ENCODE measurements around the gene RESP18. TPM values are rescaled to one million over a fixed set of nuclear protein-coding genes. Genes with fewer than 3 reads are reported as not detected.

The RESP18 gene
- total RNA-seq, 1 experiment from 2014 or later, result not detected

GRCh38 chr2:219362524-219363164 lies 30.1 kb upstream of the RESP18 start:
- Histone ChIP-seq H3K27me3 (ENCODE audit: insufficient read depth, low read length) (no peaks in the 10 kb centered on the region), H3K36me3 (ENCODE audit: control insufficient read depth in 1 of 2, insufficient read depth in 2 of 2, low read length in 2 of 2) (no peaks in the 10 kb centered on the region), H4K20me1 (ENCODE audit: insufficient read depth) (no peaks in the 10 kb centered on the region), H3K79me2 (ENCODE audit: insufficient read depth, low read length) (no peaks in the 10 kb centered on the region), H3K4me1 (ENCODE audit: control insufficient read depth in 1 of 2, insufficient read depth in 2 of 2, low read length in 2 of 2) (peaks cover 8 to 16% of the 10 kb centered on the region in 2 experiments; a peak in 3 of 4 replicates), H2AFZ (ENCODE audit: low read depth, low read length, poor library complexity, severe bottlenecking) (peak overlapping the region; percentile 61), H3K9me2 (ENCODE audit: insufficient read depth) (no peaks in the 10 kb centered on the region), H3K4me2 (ENCODE audit: low read length) (peak overlapping the region; percentile 64), H3K27ac (ENCODE audit: low read depth, low read length) (no peak overlapping the region), H3K4me3 (replicated peaks in 1 of 2; ENCODE audit: low read depth in 1 of 2, low read length in 2 of 2) (peak overlapping the region in 1 of 2 experiments; percentile 18; a peak in 1 of 4 replicates), H3K9ac (ENCODE audit: low read length) (no peak overlapping the region), H3K9me3 (ENCODE audit: control insufficient read depth in 1 of 2, insufficient read depth in 1 of 2, low read depth in 1 of 2, low read length in 2 of 2) (no peaks in the 10 kb centered on the region)
- DNase-seq (ENCODE audit: low read depth, low spot score) (no peak), ATAC-seq (peak; percentile 89)
- TF ChIP-seq EGR1 (IDR thresholded peaks at IDR 0.05; ENCODE audit: low read depth), result no peak
- TF ChIP-seq ZNF274 (IDR thresholded peaks at IDR 0.05; ENCODE audit: low read depth, low read length), result no peak
- TF ChIP-seq JUND (IDR thresholded peaks at IDR 0.05), result peak; percentile 71
- TF ChIP-seq ZFX (IDR thresholded peaks at IDR 0.05), result no peak
- peak; percentile 56 for TF ChIP-seq FOSL1 (IDR thresholded peaks at IDR 0.05; ENCODE audit: low read depth)
- peak; percentile 21; the same call in 1 of the 2 replicates for TF ChIP-seq SIN3A (IDR thresholded peaks at IDR 0.05; ENCODE audit: low read depth)
- peak; percentile 60 for TF ChIP-seq CBX3 (IDR thresholded peaks at IDR 0.05; ENCODE audit: low read depth)
- TF ChIP-seq POLR2AphosphoS5 (IDR thresholded peaks at IDR 0.05; ENCODE audit: low read depth, low read length), result no peak
- TF ChIP-seq MAX (IDR thresholded peaks at IDR 0.05), result peak; percentile 40
- no peak for TF ChIP-seq CTCF (IDR thresholded peaks at IDR 0.05 in 2 of 3, conservative IDR thresholded peaks at IDR 0.05 in 1 of 3; ENCODE audit: borderline replicate concordance in 1 of 3, insufficient read depth in 1 of 3, low read depth in 2 of 3, low read length in 2 of 3)
- no peak for TF ChIP-seq RAD21 (IDR thresholded peaks at IDR 0.05; ENCODE audit: low read depth)
- no peak for TF ChIP-seq EZH2 (IDR thresholded peaks at IDR 0.05)
- TF ChIP-seq YY1 (IDR thresholded peaks at IDR 0.05; ENCODE audit: extremely low read depth, insufficient replicate concordance, low read depth, low read length), result peak; percentile 37
- no TSS peak for BruUV-seq (replicated peaks)
- intact Hi-C loops (cut with micrococcal nuclease), result no loop called here
- POLR2A ChIA-PET, result no interaction called here
- RAD21 ChIA-PET (ENCODE audit: low non-redundant PET in 1 of 2, low total read pairs in 2 of 2, uncharacterized antibody in 2 of 2, unreplicated experiment in 2 of 2), result no interaction called here
- CTCF ChIA-PET, result no interaction called here
